Endothelial cell of umbilical vein (primary cell): ENCODE measurements around the gene FABP7. TPM values are rescaled to one million over a fixed set of nuclear protein-coding genes. Genes with fewer than 3 reads are reported as not detected.

Experiments used
- BruUV-seq: library from RNA; stranded (reverse); fragments of 400-500 nt; replicated peaks from 2 replicates; lab custom pipeline; 2021; lab: Mats Ljungman, UMichigan
- CTCF ChIA-PET: fragments of 300-600, 350-600 bp; sonication (Branson Sonifier 250); formaldehyde crosslinking; loops from one replicate; lab custom pipeline; 2021; ENCODE audit warnings: antibody characterized with exemption, inconsistent platforms; lab: Charles Lee
- POLR2A ChIA-PET: fragments of 300-600, 350-600 bp; sonication (Branson Sonifier 250); formaldehyde crosslinking; loops from one replicate; lab custom pipeline; 2021; ENCODE audit warnings: antibody characterized with exemption, inconsistent platforms; lab: Charles Lee
- DNase-seq: peaks from one replicate; pipeline ENCODE4 v3.0.0-alpha.2; 2011; ENCODE audit warnings: low read depth, low spot score
- FAIRE-seq: peaks from 2 replicates; lab custom pipeline; 2011; peaks lifted over from hg19 to GRCh38; lab: Jason Lieb, UNC
- H2AFZ ChIP-seq: 2 replicates; pipeline ENCODE4 v1.6.0; 2012; ENCODE audit warnings: low read depth, low read length, control low read depth, inconsistent platforms
- H3K27ac ChIP-seq: 2 replicates; pipeline ENCODE4 v1.5.1; 2011; ENCODE audit warnings: low read depth, mild to moderate bottlenecking, control low read depth, low read length, moderate library complexity; ENCODE audit not compliant: insufficient read depth
- H3K27me3 ChIP-seq, 2 experiments: 2 replicates each; pipeline versions ENCODE4 v1.6.0 to v1.6.1; 2011; ENCODE audit warnings: low read length in 2 of 2, mixed read lengths in 1 of 2; ENCODE audit not compliant: control insufficient read depth in 2 of 2, insufficient read depth in 2 of 2
- H3K36me3 ChIP-seq, 2 experiments: 2 replicates in 1 of 2; 3 replicates in 1 of 2; pipeline ENCODE4 v1.5.1; 2011; ENCODE audit warnings: low read length in 2 of 2, mild to moderate bottlenecking in 1 of 2, moderate library complexity in 1 of 2; ENCODE audit not compliant: control insufficient read depth in 2 of 2, insufficient read depth in 2 of 2; ENCODE audit errors: extremely low read depth in 1 of 2
- H3K4me1 ChIP-seq: 3 replicates; pipeline ENCODE4 v1.5.1; 2011; ENCODE audit warnings: mild to moderate bottlenecking, low read length; ENCODE audit not compliant: control insufficient read depth, insufficient read depth; ENCODE audit errors: extremely low read depth
- H3K4me2 ChIP-seq: 2 replicates; pipeline ENCODE4 v1.6.1; 2011; ENCODE audit warnings: low read length, control low read depth, mixed read lengths; ENCODE audit not compliant: insufficient read depth
- H3K4me3 ChIP-seq, 3 experiments: fragments of 200-600 bp in 1 of 3; sonication (generic), shearing (Covaris generic) in 1 of 3; replicated peaks in 1 of 3; 2 replicates each; pipeline ENCODE4 v1.5.1; 2011 to 2016; ENCODE audit warnings: control low read depth in 3 of 3, low read length in 3 of 3, mild to moderate bottlenecking in 2 of 3, inconsistent platforms in 1 of 3, low read depth in 1 of 3, moderate library complexity in 1 of 3; ENCODE audit not compliant: insufficient read depth in 1 of 3
- H3K79me2 ChIP-seq: 2 replicates; pipeline ENCODE4 v1.6.0; 2012; ENCODE audit warnings: low read length, inconsistent platforms; ENCODE audit not compliant: control insufficient read depth, insufficient read depth
- H3K9ac ChIP-seq: replicated peaks from 2 replicates; pipeline ENCODE3; 2011; ENCODE audit warnings: low read length, control low read depth; ENCODE audit not compliant: insufficient read depth; ENCODE audit errors: extremely low read depth
- H3K9me1 ChIP-seq: replicated peaks from 3 replicates; pipeline ENCODE4 v1.6.0; 2011; ENCODE audit warnings: mild to moderate bottlenecking, low read length; ENCODE audit not compliant: control insufficient read depth, insufficient read depth; ENCODE audit errors: extremely low read depth
- H3K9me3 ChIP-seq: replicated peaks from 2 replicates; pipeline ENCODE4 v1.5.1; 2012; ENCODE audit warnings: low read length, inconsistent platforms; ENCODE audit not compliant: control insufficient read depth, insufficient read depth
- H4K20me1 ChIP-seq: replicated peaks from 2 replicates; pipeline ENCODE3; 2011; ENCODE audit warnings: mild to moderate bottlenecking, low read length; ENCODE audit not compliant: control insufficient read depth, insufficient read depth; ENCODE audit errors: extremely low read depth
- CTCF ChIP-seq, 2 donors: IDR thresholded peaks; 1 replicate in 1 of 2; 2 replicates in 1 of 2; pipeline ENCODE4 v1.5.1; 2011; ENCODE audit warnings: low read length in 2 of 2, mild to moderate bottlenecking in 2 of 2, moderate library complexity in 2 of 2, control low read depth in 1 of 2, inconsistent platforms in 1 of 2, low read depth in 1 of 2; ENCODE audit not compliant: insufficient read depth in 1 of 2; ENCODE audit errors: extremely low read depth in 1 of 2
- EZH2 ChIP-seq: IDR thresholded peaks from 2 replicates; pipeline ENCODE4 v1.6.1; 2012; ENCODE audit warnings: borderline replicate concordance, low read depth, mild to moderate bottlenecking, moderate library complexity, low read length, inconsistent platforms; ENCODE audit not compliant: severe bottlenecking
- FOS ChIP-seq: IDR thresholded peaks from 2 replicates; pipeline ENCODE4 v1.6.1; 2011; ENCODE audit warnings: mild to moderate bottlenecking, low read length, moderate library complexity, borderline replicate concordance; ENCODE audit not compliant: insufficient read depth
- GATA2 ChIP-seq: IDR thresholded peaks from 2 replicates; pipeline ENCODE4 v1.7.0; 2011; ENCODE audit warnings: low read depth, mild to moderate bottlenecking, moderate library complexity, mixed read lengths, low read length; ENCODE audit not compliant: insufficient read length, insufficient read depth
- JUN ChIP-seq: IDR thresholded peaks from 2 replicates; pipeline ENCODE4 v1.6.1; 2011; ENCODE audit warnings: borderline replicate concordance, low read depth; ENCODE audit not compliant: insufficient read length, insufficient read depth
- MYC ChIP-seq: IDR thresholded peaks from one replicate; pipeline ENCODE4 v1.6.1; 2011; ENCODE audit warnings: mild to moderate bottlenecking, low read depth, low read length
- POLR2A ChIP-seq: IDR thresholded peaks from 2 replicates; pipeline ENCODE4 v1.6.1; 2012; ENCODE audit warnings: low read depth, mild to moderate bottlenecking, control low read depth, low read length
- POLR2AphosphoS5 ChIP-seq: IDR thresholded peaks from 2 replicates; pipeline ENCODE4 v1.6.1; 2012; ENCODE audit warnings: low read depth, mild to moderate bottlenecking, control low read depth, low read length, moderate library complexity; ENCODE audit not compliant: insufficient read depth
- dilution Hi-C: fragments of 300-500 bp; cut with MboI; formaldehyde crosslinking; loops from one replicate; pipeline ENCODE4 v1.15.0; 2019; ENCODE audit warnings: low sequenced_read_pairs; ENCODE audit not compliant: extremely low pct_ligation_motif_present
- intact Hi-C: fragments of 100-400 bp; cut with micrococcal nuclease; formaldehyde crosslinking; loops from one replicate; pipeline ENCODE4 v1.10.0; 2022
- polyA plus RNA-seq, 4 experiments: library from polyadenylated mRNA; depleted of rRNA in 3 of 4; stranded (reverse) in 3 of 4; unstranded in 1 of 4; fragments of >200 nt; gene quantifications; 2 replicates each; pipeline versions ENCODE4 v1.2.1 to v1.2.3, GENCODE V29; 2011 to 2012; ENCODE audit warnings: missing spikeins in 1 of 4
- total RNA-seq: library from RNA; stranded (reverse); gene quantifications from 2 replicates; pipeline ENCODE4 v1.2.3, GENCODE V29; 2021
- TF ChIP-seq, protein P1 (sequence below): IDR thresholded peaks from 2 replicates; pipeline ENCODE4 v1.6.1; 2011; ENCODE audit not compliant: insufficient read depth, insufficient read length

Gene FABP7
- total and polyA plus RNA-seq, 2 donors (not counting 3 experiments of a cell fraction or from before 2014, with no cell fraction given), result not detected

- Histone ChIP-seq H3K9ac (no peak overlapping the region), H4K20me1 (no peaks in the 10 kb centered on the region), H3K36me3 (no peaks in the 10 kb centered on the region), H3K9me1 (no peaks in the 10 kb centered on the region), H3K27ac (no peak overlapping the region), H3K27me3 (no peaks in the 10 kb centered on the region), H3K4me2 (no peak overlapping the region), H3K79me2 (no peaks in the 10 kb centered on the region), H3K4me3 (no peak overlapping the region), H3K4me1 (no peaks in the 10 kb centered on the region), H2AFZ (no peak overlapping the region), H3K9me3 (no peaks in the 10 kb centered on the region)
- TF ChIP-seq CTCF (IDR thresholded peaks at IDR 0.05; ENCODE audit: extremely low read depth in 1 of 2, insufficient read depth in 1 of 2, low read depth in 1 of 2, low read length in 2 of 2) (no peak), POLR2AphosphoS5 (no peak), EZH2 (no peak), POLR2A (no peak), GATA2 (no peak), JUN (no peak), FOS (no peak), MYC (no peak)
- TF ChIP-seq, protein P1, sequence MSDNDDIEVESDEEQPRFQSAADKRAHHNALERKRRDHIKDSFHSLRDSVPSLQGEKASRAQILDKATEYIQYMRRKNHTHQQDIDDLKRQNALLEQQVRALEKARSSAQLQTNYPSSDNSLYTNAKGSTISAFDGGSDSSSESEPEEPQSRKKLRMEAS, result no peak
- intact Hi-C loops (no loop called here), dilution Hi-C loops (no loop called here)
- no TSS peak for BruUV-seq
- DNase-seq (no peak), FAIRE-seq (no peak)
- ChIA-PET CTCF (interaction anchor here (1.0 to 1.1 kb wide), 2 partner anchors 9 to 39 kb away, joined by 5 to 6 read pairs; no protein-coding TSS in a partner anchor), POLR2A (no interaction called here)
These were observed 21.4 kb downstream of the FABP7 start for GRCh38 chr6:122800906-122801305.
